Ishikawa (cell line): ENCODE data around the gene ING5.
A peak's percentile ranks its signal among the peaks of the same experiment; 100 is the strongest.

Source experiments
- CEBPB ChIP-seq: IDR thresholded peaks from 2 replicates; pipeline ENCODE4 v1.6.1; 2012
- CREB1 ChIP-seq: IDR thresholded peaks from 2 replicates; pipeline ENCODE4 v1.6.1; 2012; ENCODE audit warnings: low read depth
- EGR1 ChIP-seq: IDR thresholded peaks from 2 replicates; pipeline ENCODE4 v1.6.1; 2012
- EP300 ChIP-seq: IDR thresholded peaks from 2 replicates; pipeline ENCODE4 v1.6.1; 2012; ENCODE audit warnings: borderline replicate concordance
- FOXM1 ChIP-seq: IDR thresholded peaks from 2 replicates; pipeline ENCODE4 v1.6.1; 2012; ENCODE audit warnings: low read depth, borderline replicate concordance
- NFIC ChIP-seq: IDR thresholded peaks from 2 replicates; pipeline ENCODE4 v1.6.1; 2012
- RAD21 ChIP-seq: IDR thresholded peaks from 2 replicates; pipeline ENCODE4 v1.6.1; 2012; ENCODE audit warnings: low read depth
- TAF1 ChIP-seq: IDR thresholded peaks from 2 replicates; pipeline ENCODE4 v1.6.1; 2012; ENCODE audit warnings: low read depth, mild to moderate bottlenecking
- TCF12 ChIP-seq: IDR thresholded peaks from 2 replicates; pipeline ENCODE4 v1.6.1; 2012; ENCODE audit warnings: low read depth
- TEAD4 ChIP-seq: IDR thresholded peaks from 2 replicates; pipeline ENCODE4 v1.6.1; 2012
- YY1 ChIP-seq: IDR thresholded peaks from 2 replicates; pipeline ENCODE4 v1.6.1; 2012; ENCODE audit warnings: low read depth
- ZBTB7A ChIP-seq: IDR thresholded peaks from 2 replicates; pipeline ENCODE4 v1.6.1; 2012; ENCODE audit warnings: low read depth
- TF ChIP-seq, protein P1 (sequence below): IDR thresholded peaks from 2 replicates; pipeline ENCODE4 v1.6.1; 2012
- TF ChIP-seq, protein P2 (sequence below): IDR thresholded peaks from 2 replicates; pipeline ENCODE4 v1.6.1; 2012
- TF ChIP-seq, protein P3 (sequence below): IDR thresholded peaks from 2 replicates; pipeline ENCODE4 v1.6.1; 2012; ENCODE audit warnings: low read depth, mild to moderate bottlenecking

ING5 gene

DNA sequence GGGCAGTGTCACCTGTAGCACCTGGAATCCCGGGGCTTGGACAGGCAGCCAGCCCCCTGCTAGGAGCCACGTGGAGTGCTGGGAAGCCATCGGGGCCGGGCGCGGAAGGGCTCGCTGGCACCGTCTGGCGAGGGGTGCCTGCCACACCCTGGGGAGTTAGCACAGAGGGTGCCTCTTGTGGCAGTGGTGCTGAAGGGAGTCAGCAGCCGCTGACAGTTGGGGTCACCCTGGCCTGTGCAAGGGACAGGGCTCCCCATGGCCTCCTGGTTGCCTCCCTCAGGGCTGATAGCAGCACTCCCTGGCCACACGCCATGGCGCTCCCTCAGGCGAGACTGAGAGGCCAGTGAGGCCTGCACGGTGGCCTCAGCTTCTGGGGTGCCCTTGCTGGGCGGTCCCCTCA lies 18.7 kb downstream of the ING5 start:
- TF ChIP-seq EP300 = no peak
- TF ChIP-seq, protein P1, sequence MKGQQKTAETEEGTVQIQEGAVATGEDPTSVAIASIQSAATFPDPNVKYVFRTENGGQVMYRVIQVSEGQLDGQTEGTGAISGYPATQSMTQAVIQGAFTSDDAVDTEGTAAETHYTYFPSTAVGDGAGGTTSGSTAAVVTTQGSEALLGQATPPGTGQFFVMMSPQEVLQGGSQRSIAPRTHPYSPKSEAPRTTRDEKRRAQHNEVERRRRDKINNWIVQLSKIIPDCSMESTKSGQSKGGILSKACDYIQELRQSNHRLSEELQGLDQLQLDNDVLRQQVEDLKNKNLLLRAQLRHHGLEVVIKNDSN = no peak

DNA sequence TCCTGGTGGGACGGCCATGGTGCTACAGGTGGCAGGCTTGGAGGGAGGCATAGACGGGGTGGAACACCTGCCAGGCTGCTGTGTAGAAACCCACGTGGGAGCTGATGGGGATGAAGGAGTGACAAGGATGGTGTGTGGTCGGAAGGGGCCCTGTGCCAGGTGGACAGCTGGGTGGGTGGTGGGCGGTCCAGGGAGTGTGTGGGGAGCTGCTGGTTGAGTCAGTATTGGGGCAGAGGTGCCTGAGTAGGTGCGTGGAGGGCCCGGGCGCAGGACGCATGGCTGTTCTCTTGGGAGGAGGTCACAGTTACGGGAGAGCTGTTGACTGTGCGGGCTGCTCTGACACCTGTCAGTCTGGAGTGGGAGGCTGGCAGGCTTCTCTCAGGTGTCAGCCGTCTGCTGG lies 20.0 kb downstream of the ING5 start:
- no peak for TF ChIP-seq FOXM1
- no peak for TF ChIP-seq CREB1
- no peak for TF ChIP-seq TAF1

DNA sequence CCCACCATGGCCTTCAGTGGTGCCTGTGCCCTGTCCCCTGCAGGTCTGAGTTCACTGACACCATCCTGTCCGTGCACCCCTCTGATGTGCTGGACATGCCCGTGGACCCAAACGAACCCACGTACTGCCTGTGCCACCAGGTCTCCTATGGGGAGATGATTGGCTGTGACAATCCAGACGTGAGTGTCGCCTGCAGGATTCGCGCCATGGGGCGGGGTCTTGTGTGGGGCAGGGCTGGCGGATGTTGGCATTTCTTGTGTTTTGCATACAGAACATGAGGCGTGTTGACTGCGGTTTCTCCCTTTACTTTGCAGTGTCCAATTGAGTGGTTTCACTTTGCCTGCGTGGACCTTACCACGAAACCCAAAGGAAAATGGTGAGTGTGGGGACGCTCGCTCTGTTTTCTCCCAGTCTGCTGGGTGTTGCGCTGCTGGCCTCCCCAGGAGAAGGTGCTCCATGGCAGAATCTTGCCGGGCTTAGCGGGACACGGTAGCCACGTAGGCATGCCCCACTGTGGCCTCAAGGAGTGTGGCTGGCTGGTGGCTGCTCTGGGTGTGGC lies 21.1 kb downstream of the ING5 start:
- TF ChIP-seq EP300 (no peak), TAF1 (no peak)

DNA sequence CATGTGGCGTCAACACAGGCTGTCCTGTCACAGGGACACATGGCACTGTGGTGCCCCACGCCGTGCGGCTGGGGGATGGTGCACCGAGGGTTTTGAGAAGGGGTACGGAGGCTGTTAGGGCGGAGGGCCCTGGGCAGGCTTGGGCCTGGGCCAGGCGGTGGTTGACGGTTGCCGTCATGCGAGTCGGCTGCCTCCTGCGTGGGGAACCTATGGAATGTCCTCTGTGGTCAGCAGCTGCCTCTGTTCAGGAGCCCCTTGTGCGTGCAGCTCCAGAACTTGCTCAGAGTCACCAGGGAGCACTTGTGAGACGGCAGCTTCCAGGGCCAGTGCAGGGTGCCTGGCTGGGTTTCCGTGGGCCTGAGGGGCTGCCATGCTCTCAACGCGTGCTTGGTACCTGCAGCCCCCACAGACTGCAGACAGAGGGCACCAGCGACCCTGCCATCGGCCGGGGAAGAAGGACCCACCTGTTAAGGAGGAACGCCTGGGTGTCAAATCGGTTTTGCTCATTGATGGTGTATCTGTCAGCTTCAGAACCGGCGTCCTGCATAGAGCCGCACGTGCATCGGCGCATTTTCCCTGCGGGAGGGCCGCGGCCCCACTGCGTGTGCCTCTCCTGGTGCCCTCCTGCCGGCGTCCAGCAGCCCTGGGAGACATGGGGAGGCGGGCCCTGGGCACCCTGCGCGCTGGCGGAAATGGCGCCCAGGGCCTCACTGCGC lies 22.6 kb downstream of the ING5 start:
- TF ChIP-seq, protein P2, sequence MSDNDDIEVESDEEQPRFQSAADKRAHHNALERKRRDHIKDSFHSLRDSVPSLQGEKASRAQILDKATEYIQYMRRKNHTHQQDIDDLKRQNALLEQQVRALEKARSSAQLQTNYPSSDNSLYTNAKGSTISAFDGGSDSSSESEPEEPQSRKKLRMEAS = no peak
- TF ChIP-seq RAD21 = peak; percentile 33; the same call in 1 of the 2 replicates

DNA sequence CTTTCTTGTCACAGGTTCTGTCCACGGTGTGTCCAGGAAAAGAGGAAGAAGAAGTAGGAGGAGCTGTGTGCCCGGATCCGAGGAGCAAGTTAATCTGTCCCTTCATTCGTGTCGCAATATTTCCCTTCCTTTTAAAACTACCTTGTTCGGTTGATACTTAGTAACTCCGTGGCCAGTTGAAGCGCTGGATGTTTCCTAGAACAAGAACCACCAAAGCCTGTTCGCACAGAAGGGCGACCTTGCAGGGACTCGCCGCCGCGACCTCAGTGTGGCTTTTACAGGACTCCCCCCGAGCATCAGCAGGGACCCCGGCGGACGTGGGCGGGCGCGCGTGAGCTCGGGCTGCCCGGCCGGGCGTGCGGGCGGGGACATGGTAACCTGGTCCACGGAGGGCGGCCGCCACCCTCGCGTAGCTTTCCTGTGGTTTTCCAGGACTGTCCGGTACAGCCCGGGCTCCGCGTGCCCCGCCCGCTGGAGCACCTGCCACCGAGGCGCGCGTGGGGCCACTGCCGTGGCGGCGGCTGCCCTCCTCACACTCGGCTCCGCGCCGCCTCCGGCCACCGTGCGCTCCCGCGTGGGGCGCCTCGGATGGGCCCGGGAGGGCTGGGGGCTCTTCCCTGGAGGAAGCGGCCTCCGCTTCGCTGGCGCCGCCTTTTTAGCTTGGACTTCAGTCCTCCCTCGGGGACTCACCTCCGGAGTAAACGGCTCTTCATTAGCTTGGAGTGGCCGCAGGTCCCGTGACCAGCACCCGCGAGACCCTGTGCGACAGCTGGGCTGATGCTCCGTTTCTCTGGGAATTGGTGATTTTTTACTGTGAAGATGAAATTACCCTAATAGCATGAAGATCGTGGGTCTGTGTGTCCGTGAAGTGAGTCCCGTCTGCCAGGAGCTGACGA lies 23.4 kb downstream of the ING5 start:
- no peak for TF ChIP-seq TCF12
- TF ChIP-seq, protein P2 = no peak
- TF ChIP-seq, protein P3, sequence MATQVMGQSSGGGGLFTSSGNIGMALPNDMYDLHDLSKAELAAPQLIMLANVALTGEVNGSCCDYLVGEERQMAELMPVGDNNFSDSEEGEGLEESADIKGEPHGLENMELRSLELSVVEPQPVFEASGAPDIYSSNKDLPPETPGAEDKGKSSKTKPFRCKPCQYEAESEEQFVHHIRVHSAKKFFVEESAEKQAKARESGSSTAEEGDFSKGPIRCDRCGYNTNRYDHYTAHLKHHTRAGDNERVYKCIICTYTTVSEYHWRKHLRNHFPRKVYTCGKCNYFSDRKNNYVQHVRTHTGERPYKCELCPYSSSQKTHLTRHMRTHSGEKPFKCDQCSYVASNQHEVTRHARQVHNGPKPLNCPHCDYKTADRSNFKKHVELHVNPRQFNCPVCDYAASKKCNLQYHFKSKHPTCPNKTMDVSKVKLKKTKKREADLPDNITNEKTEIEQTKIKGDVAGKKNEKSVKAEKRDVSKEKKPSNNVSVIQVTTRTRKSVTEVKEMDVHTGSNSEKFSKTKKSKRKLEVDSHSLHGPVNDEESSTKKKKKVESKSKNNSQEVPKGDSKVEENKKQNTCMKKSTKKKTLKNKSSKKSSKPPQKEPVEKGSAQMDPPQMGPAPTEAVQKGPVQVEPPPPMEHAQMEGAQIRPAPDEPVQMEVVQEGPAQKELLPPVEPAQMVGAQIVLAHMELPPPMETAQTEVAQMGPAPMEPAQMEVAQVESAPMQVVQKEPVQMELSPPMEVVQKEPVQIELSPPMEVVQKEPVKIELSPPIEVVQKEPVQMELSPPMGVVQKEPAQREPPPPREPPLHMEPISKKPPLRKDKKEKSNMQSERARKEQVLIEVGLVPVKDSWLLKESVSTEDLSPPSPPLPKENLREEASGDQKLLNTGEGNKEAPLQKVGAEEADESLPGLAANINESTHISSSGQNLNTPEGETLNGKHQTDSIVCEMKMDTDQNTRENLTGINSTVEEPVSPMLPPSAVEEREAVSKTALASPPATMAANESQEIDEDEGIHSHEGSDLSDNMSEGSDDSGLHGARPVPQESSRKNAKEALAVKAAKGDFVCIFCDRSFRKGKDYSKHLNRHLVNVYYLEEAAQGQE = no peak
- TF ChIP-seq YY1 = no peak
- TF ChIP-seq FOXM1 = no peak
- TF ChIP-seq, protein P1 = no peak
- TF ChIP-seq RAD21 = no peak

DNA sequence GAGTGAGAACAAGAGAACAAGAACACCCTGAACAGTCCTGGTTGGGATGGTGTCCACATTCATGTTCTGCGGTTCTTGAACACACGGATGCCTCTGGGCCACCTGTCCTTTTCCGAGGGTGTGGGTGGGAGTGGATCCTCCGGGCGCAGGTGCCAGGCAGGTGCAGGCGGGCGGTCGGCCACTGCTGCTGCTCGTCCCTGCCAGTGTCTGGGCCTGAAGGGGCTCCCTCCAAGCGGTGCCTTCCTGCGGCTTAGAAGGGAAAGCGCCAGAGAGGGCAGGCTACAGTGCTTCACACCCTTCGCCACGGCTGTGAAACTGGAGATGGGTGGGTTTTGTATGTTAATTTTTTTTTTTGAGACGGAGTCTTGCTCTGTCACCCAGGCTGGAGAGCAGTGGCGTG lies 24.6 kb downstream of the ING5 start:
- TF ChIP-seq NFIC (no peak), EGR1 (no peak), TCF12 (no peak), FOXM1 (no peak), EP300 (no peak), CEBPB (no peak), YY1 (no peak), RAD21 (no peak), TAF1 (no peak), ZBTB7A (no peak)
- TF ChIP-seq, protein P3 = no peak

DNA sequence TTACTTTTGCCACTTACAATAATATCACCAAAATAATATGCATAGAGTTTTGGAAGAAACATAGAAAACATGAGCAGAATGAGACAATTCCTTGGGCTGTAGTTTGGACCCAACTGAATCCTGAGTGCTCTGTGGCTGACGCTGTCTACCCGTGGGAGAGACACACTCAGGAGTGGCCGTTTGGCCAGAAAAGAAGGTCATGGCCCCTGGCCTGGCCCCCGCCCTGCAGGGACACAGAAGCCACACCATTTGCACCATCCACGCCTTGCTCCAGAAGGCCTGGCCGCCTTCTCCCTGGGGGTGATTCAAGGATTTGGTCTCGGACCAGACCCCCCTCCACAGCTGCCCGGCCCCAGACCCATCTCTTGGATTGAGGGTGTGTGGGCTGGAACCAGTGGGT lies 26.2 kb downstream of the ING5 start:
- TF ChIP-seq, protein P1 = no peak
- no peak for TF ChIP-seq TCF12
- TF ChIP-seq, protein P2 = no peak
- TF ChIP-seq NFIC = no peak
- TF ChIP-seq TEAD4 = no peak
- TF ChIP-seq RAD21 = no peak
- TF ChIP-seq, protein P3 = no peak
- no peak for TF ChIP-seq FOXM1
- TF ChIP-seq EGR1 = no peak
- TF ChIP-seq CREB1 = no peak
- no peak for TF ChIP-seq YY1
- TF ChIP-seq ZBTB7A = no peak
- TF ChIP-seq CEBPB = no peak
- no peak for TF ChIP-seq TAF1
- no peak for TF ChIP-seq EP300
